Spinal cord (tissue), 10 donors: Measurements from ENCODE around the gene LSS. TPM values are rescaled to one million over a fixed set of nuclear protein-coding genes. Genes with fewer than 3 reads are reported as not detected.
"Not testable (repeated sequence)": the region's sequence is repeated elsewhere in the genome, so short reads cannot be mapped to it uniquely, and the experiment has no call there.

Experiments used
- DNase-seq, 6 donors: peaks; one replicate each; pipeline versions ENCODE4 v3.0.0 to v3.0.0-alpha.2; 2013 to 2015; ENCODE audit warnings: low spot score in 6 of 6, low read depth in 4 of 6
- H3K27ac ChIP-seq: one replicate; pipeline ENCODE4 v1.5.1; 2013; ENCODE audit warnings: low read depth, low read length, control low read depth
- H3K27me3 ChIP-seq: one replicate; pipeline ENCODE4 v1.6.1; 2013; ENCODE audit warnings: low read length; ENCODE audit not compliant: control insufficient read depth, insufficient read depth
- H3K36me3 ChIP-seq: one replicate; pipeline ENCODE4 v1.6.1; 2013; ENCODE audit warnings: low read length; ENCODE audit not compliant: control insufficient read depth, insufficient read depth
- H3K4me1 ChIP-seq: one replicate; pipeline ENCODE4 v1.6.1; 2013; ENCODE audit warnings: low read length; ENCODE audit not compliant: control insufficient read depth, insufficient read depth
- H3K4me3 ChIP-seq: one replicate; pipeline ENCODE4 v1.5.1; 2013; ENCODE audit warnings: low read depth, low read length, control low read depth
- H3K9me3 ChIP-seq: one replicate; pipeline ENCODE4 v1.6.1; 2013; ENCODE audit warnings: low read length; ENCODE audit not compliant: control insufficient read depth, insufficient read depth
- WGBS: methylation state at CpG from one replicate; pipeline ENCODE4 v1.1.5; 2013; ENCODE audit warnings: missing lambda C conversion rate; ENCODE audit not compliant: insufficient coverage; 5-methylcytosine and 5-hydroxymethylcytosine counted together
- polyA plus RNA-seq, 2 donors: library from polyadenylated mRNA; unstranded; fragments of 120-200 nt; gene quantifications; one replicate each; pipeline ENCODE4 v1.2.1, GENCODE V29; 2013; ENCODE audit not compliant: insufficient read length in 2 of 2
- total RNA-seq, 2 donors: library from RNA; depleted of rRNA in 1 of 2; stranded (reverse); fragments of 120-200 nt in 1 of 2; fragments of >200 nt in 1 of 2; gene quantifications; one replicate each; pipeline versions ENCODE4 v1.2.3 to v1.2.4, GENCODE V29; 2013 to 2014
- donor health status: healthy.

Gene LSS
- total and polyA plus RNA-seq, 4 donors = 55.6 to 167 (median 115) TPM

DNA sequence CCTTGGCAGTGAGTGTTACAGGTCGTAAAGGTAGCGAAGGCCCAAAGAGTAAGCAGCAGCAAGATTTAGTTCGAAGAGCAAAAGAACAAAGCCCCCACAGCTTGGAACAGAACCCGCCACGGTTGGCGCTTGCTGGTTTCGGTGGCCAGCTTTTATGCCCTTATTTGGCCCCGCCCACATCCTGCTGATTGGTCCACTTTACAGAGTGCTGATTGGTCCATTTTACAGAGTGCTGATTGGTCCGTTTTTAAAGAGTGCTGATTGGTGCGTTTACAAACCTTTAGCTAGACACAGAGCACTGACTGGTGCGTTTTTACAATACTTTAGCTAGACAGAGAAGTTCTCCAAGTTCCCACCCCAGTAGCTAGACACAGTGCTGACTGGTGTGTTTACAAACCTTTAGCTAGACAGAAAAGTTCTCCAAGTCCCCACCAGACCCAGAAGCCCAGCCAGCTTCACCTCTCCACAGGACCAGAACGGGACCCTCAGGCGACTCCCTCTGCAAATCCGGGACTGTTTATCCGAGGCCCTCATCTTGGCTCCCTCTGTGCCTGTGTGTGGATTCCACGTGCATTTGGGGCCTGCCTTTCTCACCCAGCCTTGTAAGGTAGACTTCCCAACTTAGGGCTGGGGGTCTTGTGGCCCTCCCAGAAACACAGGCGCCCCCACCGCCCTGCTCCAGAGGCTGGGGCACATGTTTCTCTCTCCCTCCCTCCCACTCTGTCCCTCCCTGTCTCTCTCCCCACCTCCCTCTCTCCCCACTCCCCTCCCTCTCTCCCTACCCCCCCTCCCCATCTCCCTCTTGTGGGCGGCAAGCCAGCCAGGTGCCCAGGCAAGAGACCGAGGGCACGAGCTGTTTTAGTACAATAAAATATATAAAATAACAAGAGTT lies 85.7 kb downstream of the LSS start:
- Histone ChIP-seq H3K27me3 (no peaks in the 10 kb centered on the region), H3K4me1 (no peaks in the 10 kb centered on the region), H3K27ac (no peak overlapping the region), H3K36me3 (peaks cover 3% of the 10 kb centered on the region), H3K9me3 (no peaks in the 10 kb centered on the region), H3K4me3 (no peak overlapping the region)
- WGBS = 93% methylated on average over 18 of the region's 21 CpGs
- no peak for DNase-seq

DNA sequence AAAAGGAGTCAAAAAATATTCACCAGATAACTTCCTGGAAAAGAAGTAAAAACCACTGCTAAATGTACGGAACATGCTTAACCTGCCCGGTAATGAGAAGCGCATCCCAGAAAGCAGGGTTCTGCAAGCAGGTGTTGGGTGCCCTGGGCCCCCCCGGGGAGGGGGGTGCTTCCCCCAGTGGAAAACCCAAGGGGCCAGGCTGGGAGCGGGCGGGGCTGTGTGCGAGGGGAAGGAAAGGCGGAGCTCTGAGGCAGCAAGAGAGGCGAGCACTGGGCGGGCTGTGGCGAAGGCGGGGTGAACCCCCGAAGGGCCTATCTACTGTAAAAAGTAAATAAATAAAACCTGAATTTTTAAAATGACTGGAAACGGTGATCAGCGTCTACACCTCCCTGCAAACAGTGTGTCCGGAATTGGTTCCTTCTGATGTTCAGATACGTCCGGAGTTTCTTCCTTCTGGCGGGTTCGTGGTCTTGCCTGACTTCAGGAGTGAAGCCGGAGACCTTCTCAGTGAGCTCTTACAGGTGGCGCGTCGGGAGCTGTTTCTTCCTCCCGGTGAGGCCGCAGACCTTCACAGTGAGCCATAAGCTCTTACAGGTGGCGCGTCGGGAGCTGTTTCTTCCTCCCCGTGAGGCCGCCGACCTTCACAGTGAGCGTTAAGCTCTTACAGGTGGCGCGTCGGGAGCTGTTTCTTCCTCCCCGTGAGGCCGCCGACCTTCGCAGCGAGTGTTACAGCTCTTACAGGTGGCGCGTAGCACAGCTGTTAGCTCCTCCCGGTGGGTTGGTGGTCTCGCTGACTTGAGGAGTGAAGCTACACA lies 86.6 kb downstream of the LSS start:
- no peaks in the 10 kb centered on the region for H3K27me3 ChIP-seq
- no peak overlapping the region for H3K4me3 ChIP-seq
- 94% methylated on average over 35 of the region's 45 CpGs for WGBS
- DNase-seq = no peak
- H3K27ac ChIP-seq = no peak overlapping the region
- H3K4me1 ChIP-seq = no peaks in the 10 kb centered on the region
- peaks cover 3% of the 10 kb centered on the region for H3K36me3 ChIP-seq
- H3K9me3 ChIP-seq = no peaks in the 10 kb centered on the region

DNA sequence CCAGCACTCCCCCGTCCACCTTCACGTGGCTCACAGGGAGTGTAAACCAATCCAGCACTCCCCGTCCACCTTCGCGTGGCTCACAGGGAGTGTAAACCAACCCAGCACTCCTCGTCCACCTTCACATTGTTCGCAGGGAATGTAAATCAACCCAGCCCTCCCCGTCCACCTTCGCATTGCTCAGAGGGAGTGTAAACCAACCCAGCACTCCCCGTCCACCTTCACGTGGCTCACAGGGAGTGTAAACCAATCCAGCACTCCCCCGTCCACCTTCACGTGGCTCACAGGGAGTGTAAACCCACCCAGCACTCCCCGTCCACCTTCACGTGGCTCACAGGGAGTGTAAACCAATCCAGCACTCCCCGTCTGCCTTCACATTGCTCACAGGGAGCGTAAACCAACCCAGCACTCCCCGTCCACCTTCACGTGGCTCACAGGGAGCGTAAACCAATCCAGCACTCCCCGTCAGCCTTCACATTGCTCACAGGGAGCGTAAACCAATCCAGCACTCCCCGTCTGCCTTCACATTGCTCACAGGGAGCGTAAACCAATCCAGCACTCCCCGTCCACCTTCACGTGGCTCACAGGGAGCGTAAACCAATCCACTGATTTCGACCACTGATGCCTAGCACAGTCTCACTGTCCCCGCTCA lies 88.1 kb downstream of the LSS start:
- H3K4me3 ChIP-seq, H3K9me3 ChIP-seq, DNase-seq, H3K27ac ChIP-seq, H3K4me1 ChIP-seq, H3K27me3 ChIP-seq, H3K36me3 ChIP-seq: not testable (repeated sequence)
- WGBS = 63% methylated on average over 28 of the region's 29 CpGs

DNA sequence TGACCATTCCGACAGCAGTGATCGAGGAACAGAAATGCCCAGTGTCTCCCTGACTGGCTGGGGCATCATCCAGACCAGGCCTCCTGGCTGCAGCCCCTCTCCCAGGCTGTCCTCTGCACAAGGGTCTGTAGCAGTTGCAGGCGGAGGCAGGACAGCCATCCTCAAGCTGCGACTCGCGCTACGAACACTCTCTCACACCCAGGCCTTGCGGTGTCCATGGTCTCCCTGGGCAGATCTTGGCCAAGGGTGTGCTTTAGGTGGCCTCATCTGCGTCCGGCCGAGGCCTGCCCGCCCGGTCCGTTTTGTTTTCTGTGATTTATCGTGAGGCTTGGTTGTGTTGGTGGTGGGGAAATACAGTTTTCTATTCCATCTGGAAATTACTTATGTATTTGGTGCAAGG lies 88.9 kb downstream of the LSS start:
- WGBS = 83% methylated on average over 9 of the region's 15 CpGs
- Histone ChIP-seq H3K4me1 (peaks cover 8% of the 10 kb centered on the region), H3K9me3 (no peaks in the 10 kb centered on the region), H3K27me3 (no peaks in the 10 kb centered on the region), H3K27ac (no peak overlapping the region), H3K36me3 (peaks cover 5% of the 10 kb centered on the region), H3K4me3 (no peak overlapping the region)
- DNase-seq = no peak

DNA sequence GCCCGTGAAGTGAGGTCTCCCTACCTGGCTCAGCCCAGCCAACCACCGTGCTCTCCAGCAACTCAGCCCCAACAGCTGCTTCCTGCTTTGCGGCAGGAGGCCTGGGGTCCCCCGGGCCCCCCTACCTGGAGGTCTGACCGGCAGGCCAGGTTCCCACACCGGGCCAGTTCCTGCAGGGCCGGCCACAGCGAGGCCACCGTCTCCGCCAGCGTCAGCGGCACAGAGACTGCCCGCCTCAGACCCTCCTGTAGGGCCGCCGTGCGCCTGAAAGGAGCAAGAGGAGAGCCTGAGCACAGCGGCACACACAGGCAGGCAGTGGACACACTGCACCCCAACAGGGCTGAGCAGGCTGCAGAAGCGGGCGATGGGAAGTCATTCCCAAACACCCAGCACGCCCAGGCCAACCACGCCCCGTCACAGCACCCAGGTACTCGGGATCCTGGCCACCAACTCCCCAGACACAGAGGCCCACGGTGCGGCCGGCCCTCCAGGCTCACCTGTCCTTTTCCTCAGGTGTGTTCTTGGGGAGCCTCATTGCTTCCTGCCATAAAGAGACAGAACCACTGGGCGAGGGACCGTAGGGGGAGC lies 90.1 kb downstream of the LSS start:
- Histone ChIP-seq H3K36me3 (peaks cover 5% of the 10 kb centered on the region), H3K27me3 (no peaks in the 10 kb centered on the region), H3K4me1 (peaks cover 8% of the 10 kb centered on the region), H3K9me3 (no peaks in the 10 kb centered on the region), H3K27ac (no peak overlapping the region), H3K4me3 (no peak overlapping the region)
- 89% methylated on average over 24 of the region's 28 CpGs for WGBS
- DNase-seq = no peak

Other genes with a start within 250 kb of the LSS start
- 100 to 1,000 TPM; 156 to 316 TPM for gene COL6A1, start 247.0 kb downstream of the LSS start, total RNA-seq
- 100 to 1,000 TPM; 224 to 275 TPM for gene COL6A1, start 247.0 kb downstream of the LSS start, polyA plus RNA-seq
- gene COL6A2, start 130.7 kb downstream of the LSS start, total RNA-seq = 100 to 1,000 TPM; 190 to 466 TPM
- gene COL6A2, start 130.7 kb downstream of the LSS start, polyA plus RNA-seq = 100 to 1,000 TPM in 1 of 2 donors, 10 to 100 TPM in 1; 88.8 to 179 TPM
- gene FTCD, start 73.2 kb downstream of the LSS start, total RNA-seq = 1 to 10 TPM in 1 of 2 donors, under 1 TPM in 1; 0.50 to 1.4 TPM
- 1 to 10 TPM; 5.3 to 6.0 TPM for gene FTCD, start 73.2 kb downstream of the LSS start, polyA plus RNA-seq
- 1 to 10 TPM; 4.8 to 9.9 TPM for gene SPATC1L, start 44.3 kb downstream of the LSS start, total RNA-seq
- 10 to 100 TPM; 16.2 to 32.3 TPM for gene SPATC1L, start 44.3 kb downstream of the LSS start, polyA plus RNA-seq
- 10 to 100 TPM; 62.0 to 70.9 TPM for gene MCM3AP, start 56.8 kb upstream of the LSS start, total RNA-seq
- 10 to 100 TPM; 71.5 to 80.8 TPM for gene MCM3AP, start 56.8 kb upstream of the LSS start, polyA plus RNA-seq
- 10 to 100 TPM; 11.5 to 19.7 TPM for gene YBEY, start 57.6 kb upstream of the LSS start, total RNA-seq
- 10 to 100 TPM; 20.8 to 22.8 TPM for gene YBEY, start 57.6 kb upstream of the LSS start, polyA plus RNA-seq
- 1 to 10 TPM; 2.9 to 8.0 TPM for gene C21orf58, start 95.1 kb upstream of the LSS start, total RNA-seq
- gene C21orf58, start 95.1 kb upstream of the LSS start, polyA plus RNA-seq = 10 to 100 TPM; 11.1 to 15.4 TPM
- gene PCNT, start 95.4 kb upstream of the LSS start, total RNA-seq = 10 to 100 TPM; 18.4 to 22.3 TPM
- 10 to 100 TPM; 37.5 to 47.4 TPM for gene PCNT, start 95.4 kb upstream of the LSS start, polyA plus RNA-seq
- 10 to 100 TPM; 41.2 to 44.5 TPM for gene DIP2A, start 230.1 kb upstream of the LSS start, total RNA-seq
- 10 to 100 TPM; 42.0 to 69.6 TPM for gene DIP2A, start 230.1 kb upstream of the LSS start, polyA plus RNA-seq